Cardiac septum (tissue), 1 donor: ENCODE measurements around the gene DUOXA2. TPM values are rescaled to one million over a fixed set of nuclear protein-coding genes. Genes with fewer than 3 reads are reported as not detected.

Experiments used
- DNase-seq: peaks from one replicate; pipeline ENCODE4 v3.0.0-alpha.2; 2020; ENCODE audit warnings: low spot score
- intact Hi-C: fragments of 100-400 bp; cut with DNase I; formaldehyde crosslinking; loops from one replicate; pipeline ENCODE4 v1.14.0; 2022
- total RNA-seq: library from RNA; stranded (reverse); fragmentation: NEBNext Ultra II Directional; extraction: Animal tissue kit (Norgen Biotek cat#: 25700); gene quantifications from one replicate; pipeline ENCODE4 v1.2.1, GENCODE V29; 2021
- donor health status: DM: no; HTN: no; CAD: no.

The DUOXA2 gene
- total RNA-seq, 1 donor from 2014 or later = not detected

DNA sequence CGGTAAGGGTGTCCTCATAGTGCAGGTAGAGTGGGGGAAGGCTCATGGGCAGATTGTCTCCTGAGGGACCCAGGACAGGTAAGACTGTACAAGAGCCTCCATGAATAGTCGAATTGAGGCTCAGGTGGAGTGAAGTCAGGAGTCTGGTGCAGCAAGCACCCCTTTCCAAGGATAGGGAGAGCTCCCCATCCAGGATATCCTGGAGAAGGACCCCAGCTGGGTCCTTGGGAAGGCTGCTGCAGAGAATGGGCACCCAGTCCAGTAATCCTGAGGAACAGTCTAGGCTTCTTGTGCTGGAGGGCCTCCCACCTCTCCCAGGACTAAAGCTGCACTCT is 592 bp downstream of the DUOXA2 start:
- DNase-seq = no peak
- intact Hi-C loops = no loop called here

DNA sequence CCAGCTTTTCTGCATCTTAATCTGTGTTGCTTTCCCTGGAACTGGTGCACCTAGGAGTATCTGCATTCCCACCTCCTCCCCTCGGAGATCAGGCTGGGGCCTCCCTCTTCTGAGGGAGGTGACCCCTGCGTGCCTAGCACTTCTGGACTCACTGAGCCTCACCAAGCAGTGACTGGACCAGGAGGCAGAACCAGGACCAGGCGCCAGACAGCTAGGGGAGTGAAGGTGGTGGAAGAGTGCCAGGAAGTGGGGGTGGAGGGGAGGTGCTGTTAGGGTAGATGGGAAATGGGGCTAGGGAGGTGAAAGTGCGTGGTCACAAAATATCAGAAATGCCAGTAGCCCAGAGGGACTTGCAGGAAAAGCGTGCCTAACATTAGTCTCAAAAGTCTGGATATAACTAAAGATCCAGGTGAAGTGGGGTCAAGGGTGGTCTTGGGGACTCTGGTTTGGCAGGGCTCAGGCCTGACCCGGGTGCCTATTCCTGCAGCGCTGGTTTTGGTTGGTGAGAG is 1.2 kb downstream of the DUOXA2 start:
- intact Hi-C loops = no loop called here
- DNase-seq = no peak

- intact Hi-C loops = no loop called here
Observed at GRCh38 chr15:45116006-45116481, 1.9 kb downstream of the DUOXA2 start.

DNA sequence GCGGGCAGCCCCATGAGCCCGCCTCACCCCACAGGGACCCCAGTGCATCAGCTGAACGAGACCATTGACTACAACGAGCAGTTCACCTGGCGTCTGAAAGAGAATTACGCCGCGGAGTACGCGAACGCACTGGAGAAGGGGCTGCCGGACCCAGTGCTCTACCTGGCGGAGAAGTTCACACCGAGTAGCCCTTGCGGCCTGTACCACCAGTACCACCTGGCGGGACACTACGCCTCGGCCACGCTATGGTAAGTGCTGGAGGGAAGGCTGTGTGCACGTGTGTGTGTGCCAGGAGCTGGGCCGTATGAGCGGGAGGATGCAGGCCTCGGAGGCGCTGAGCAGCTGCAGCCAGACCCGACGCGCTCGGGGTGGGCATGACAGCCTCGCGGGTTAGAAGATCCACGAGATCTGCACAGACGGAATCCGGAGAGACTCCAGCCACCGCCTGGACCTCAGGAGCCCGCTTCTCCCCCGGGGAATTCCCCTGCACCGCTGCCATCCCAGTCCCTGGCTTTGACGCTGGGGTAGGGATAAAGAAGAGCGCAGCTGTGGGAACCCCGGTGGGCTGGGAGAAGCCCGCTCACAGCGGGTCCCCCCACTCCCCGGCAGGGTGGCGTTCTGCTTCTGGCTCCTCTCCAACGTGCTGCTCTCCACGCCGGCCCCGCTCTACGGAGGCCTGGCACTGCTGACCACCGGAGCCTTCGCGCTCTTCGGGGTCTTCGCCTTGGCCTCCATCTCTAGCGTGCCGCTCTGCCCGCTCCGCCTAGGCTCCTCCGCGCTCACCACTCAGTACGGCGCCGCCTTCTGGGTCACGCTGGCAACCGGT is 2.6 kb downstream of the DUOXA2 start:
- DNase-seq = no peak
- intact Hi-C loops = no loop called here

More at GRCh38 chr15:45116006-45116481, 1.9 kb downstream of the DUOXA2 start:
- DNase-seq = no peak

DNA sequence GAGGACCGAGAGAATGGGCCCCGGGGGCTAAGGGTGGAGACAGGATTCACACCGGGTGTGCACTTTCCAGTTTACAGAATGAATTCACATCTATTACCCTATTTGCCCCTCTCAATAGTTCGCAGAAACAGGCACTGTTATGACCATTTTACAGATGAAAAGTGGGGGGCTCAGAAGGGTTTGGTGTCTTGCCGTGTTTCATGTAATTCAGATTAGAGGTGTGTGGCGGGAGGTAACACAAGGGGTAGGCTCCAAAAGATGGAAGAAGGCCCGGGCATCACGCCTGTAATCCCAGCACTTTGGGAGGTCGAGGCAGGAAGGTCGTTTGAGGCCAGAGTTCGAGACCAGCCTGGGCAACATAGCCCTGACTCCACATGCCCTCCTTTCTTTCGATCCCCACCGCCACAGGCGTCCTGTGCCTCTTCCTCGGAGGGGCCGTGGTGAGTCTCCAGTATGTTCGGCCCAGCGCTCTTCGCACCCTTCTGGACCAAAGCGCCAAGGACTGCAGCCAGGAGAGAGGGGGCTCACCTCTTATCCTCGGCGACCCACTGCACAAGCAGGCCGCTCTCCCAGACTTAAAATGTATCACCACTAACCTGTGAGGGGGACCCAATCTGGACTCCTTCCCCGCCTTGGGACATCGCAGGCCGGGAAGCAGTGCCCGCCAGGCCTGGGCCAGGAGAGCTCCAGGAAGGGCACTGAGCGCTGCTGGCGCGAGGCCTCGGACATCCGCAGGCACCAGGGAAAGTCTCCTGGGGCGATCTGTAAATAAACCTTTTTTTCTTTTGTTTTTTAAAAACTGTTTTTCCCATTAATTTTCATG is 3.4 kb downstream of the DUOXA2 start:
- intact Hi-C loops = no loop called here
- no peak for DNase-seq

DNA sequence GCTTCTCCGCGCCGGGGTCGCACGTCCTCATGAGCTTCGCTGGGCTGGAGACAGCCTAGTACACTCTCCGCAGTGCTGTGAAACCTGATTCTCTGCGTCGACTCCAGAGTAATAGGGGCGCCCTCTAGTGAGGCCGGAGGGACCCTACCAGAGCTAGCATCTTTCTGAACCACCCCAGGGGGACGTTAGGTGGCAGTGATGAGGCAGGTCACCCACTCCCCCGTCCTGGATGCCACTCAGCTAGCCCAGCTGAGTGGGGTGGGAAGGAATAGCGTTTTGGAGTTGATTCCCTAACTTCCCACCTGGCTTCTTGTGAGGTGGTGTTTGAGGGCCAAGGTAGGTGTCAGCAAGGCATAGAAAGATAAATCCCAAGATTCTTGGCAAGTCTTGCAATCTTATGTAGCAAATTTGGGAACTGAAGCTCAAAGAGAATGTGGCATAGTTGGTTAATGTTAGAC is 4.0 kb downstream of the DUOXA2 start:
- intact Hi-C loops = no loop called here
- DNase-seq = peak; percentile 93

- intact Hi-C loops = no loop called here
- DNase-seq = no peak
Observed at GRCh38 chr15:45118996-45119395, 4.9 kb downstream of the DUOXA2 start.

GRCh38 chr15:45120081-45120972 is 6.2 kb downstream of the DUOXA2 start:
- intact Hi-C loops = no loop called here
- DNase-seq = no peak

- intact Hi-C loops = no loop called here
- DNase-seq = no peak
Observed at GRCh38 chr15:45121020-45121419, 6.9 kb downstream of the DUOXA2 start.

- no peak for DNase-seq
- intact Hi-C loops = no loop called here
Observed at GRCh38 chr15:45121706-45122417, 7.7 kb downstream of the DUOXA2 start.

DNA sequence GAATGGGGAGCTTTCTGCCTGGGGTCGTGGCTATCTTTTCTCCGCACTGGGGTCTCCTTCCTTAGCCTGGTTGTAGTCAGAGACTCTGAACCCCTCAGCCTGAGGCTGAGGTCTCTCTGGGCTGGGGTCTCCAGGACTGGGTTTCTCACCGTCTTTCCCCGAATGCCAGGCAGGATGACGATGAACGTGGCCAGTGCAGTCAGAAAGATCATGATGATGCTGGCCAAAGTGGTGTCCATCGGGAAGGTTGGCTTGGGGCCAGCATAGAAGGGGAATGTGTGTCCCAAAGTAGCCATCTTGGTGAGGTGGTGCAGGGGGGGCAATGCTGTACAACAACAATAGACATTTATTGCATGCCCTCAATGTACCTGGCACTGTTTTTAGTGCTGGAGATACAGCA is 8.6 kb downstream of the DUOXA2 start:
- intact Hi-C loops = no loop called here
- no peak for DNase-seq

DNA sequence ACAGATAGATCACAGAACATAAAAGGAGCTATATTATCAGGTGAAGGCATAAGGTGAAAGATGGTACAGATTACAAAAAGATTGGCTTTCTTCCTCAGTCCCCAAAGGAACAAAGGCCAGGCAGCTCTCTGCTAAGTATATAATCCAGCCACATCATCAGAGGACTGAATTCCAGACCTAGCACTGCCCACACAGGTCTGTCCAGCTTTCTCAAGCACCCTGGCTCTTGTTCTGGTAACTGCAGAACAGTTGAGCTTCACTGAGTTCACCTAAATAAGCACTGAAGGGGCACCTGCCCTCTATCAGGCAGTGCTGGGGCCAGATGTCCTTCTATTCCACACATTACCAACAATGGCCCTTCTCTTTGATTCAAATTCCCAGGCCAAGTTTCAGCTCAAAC is 9.3 kb downstream of the DUOXA2 start:
- DNase-seq = no peak
- intact Hi-C loops = no loop called here

DNA sequence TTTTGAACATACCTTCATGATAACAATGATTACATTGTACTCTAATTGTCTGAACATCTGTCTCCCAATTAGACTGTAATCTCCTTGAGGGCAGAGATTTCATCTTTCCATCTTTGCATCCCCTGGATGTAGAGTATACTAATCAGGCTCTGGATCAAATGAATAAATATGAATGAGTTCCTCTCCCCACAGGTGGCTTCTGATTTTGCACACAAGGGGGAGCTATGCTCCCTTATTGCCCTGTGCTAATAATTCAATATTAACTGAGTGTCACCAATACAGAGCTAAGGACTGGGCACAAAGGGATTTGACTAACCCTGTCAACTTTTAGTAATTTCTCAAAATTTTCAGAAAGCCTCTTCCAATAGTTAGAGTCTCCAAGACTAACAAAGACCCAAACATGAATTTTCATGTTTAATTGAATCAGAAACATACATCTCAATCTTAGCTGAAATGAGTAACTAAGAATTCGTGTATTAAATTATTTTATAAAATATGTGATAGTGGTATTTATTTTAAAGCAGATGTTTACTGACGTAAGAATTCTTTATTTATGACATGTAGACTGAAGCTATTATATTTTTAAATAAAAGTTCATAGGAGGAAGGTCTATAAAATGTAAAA is 12.5 kb downstream of the DUOXA2 start:
- DNase-seq = no peak
- intact Hi-C loops = no loop called here

- intact Hi-C loops = no loop called here
- DNase-seq = no peak
Observed at GRCh38 chr15:45128971-45129639, 15.0 kb downstream of the DUOXA2 start.

- intact Hi-C loops = no loop called here
- DNase-seq = no peak
Observed at GRCh38 chr15:45129651-45130129, 15.6 kb downstream of the DUOXA2 start, which contains the start of the genes DUOX1 and DUOXA1. TSS of gene DUOX1 (plus strand) at chr15:45129994. CDS start at chr15:45131967, 1,973 bp downstream. TSS of gene DUOXA1 (minus strand) at chr15:45129879. CDS start at chr15:45123014, 6,865 bp downstream.

GRCh38 chr15:45130291-45131000 is 16.3 kb downstream of the DUOXA2 start:
- no peak for DNase-seq
- intact Hi-C loops = no loop called here

GRCh38 chr15:45131510-45131909 is 17.4 kb downstream of the DUOXA2 start:
- intact Hi-C loops = no loop called here
- no peak for DNase-seq
